HL-60 (cell line): ENCODE data around the gene RESF1.

ENCODE experiments used
- DNase-seq, 2 experiments: peaks; one replicate each; pipeline ENCODE4 v3.0.0-alpha.2; 2010 to 2020; ENCODE audit warnings: low read depth in 1 of 2, low spot score in 1 of 2
- H3K27ac ChIP-seq: fragments of 250-450 bp; sonication (Bioruptor Pico); replicated peaks from 2 replicates; pipeline ENCODE4 v1.5.1; 2020; ENCODE audit warnings: mild to moderate bottlenecking, moderate library complexity
- H3K27me3 ChIP-seq: fragments of 250-450 bp; sonication (Bioruptor Pico); 2 replicates; pipeline ENCODE4 v1.5.1; 2021; ENCODE audit warnings: mild to moderate bottlenecking, moderate library complexity; ENCODE audit not compliant: insufficient read depth, poor library complexity, severe bottlenecking
- H3K4me3 ChIP-seq: replicated peaks from 2 replicates; pipeline ENCODE4 v1.5.1; 2011; ENCODE audit warnings: mild to moderate bottlenecking, control low read depth, low read length; ENCODE audit not compliant: insufficient read depth
- GABPA ChIP-seq: IDR thresholded peaks from 2 replicates; pipeline ENCODE4 v1.6.1; 2012; ENCODE audit warnings: low read depth
- POLR2AphosphoS5 ChIP-seq: IDR thresholded peaks from 2 replicates; pipeline ENCODE4 v1.6.1; 2012; ENCODE audit warnings: low read depth
- SPI1 ChIP-seq: IDR thresholded peaks from 2 replicates; pipeline ENCODE4 v1.6.1; 2012; ENCODE audit warnings: low read depth, mild to moderate bottlenecking, borderline replicate concordance
- TF ChIP-seq, protein P1 (sequence below): IDR thresholded peaks from 2 replicates; pipeline ENCODE4 v1.6.1; 2012; ENCODE audit warnings: low read depth; ENCODE audit not compliant: insufficient replicate concordance
- TF ChIP-seq, protein P2 (sequence below): IDR thresholded peaks from one replicate; pipeline ENCODE4 v1.5.1; 2011; ENCODE audit warnings: low read length, control low read depth, inconsistent platforms; ENCODE audit not compliant: insufficient read depth

Gene RESF1

DNA sequence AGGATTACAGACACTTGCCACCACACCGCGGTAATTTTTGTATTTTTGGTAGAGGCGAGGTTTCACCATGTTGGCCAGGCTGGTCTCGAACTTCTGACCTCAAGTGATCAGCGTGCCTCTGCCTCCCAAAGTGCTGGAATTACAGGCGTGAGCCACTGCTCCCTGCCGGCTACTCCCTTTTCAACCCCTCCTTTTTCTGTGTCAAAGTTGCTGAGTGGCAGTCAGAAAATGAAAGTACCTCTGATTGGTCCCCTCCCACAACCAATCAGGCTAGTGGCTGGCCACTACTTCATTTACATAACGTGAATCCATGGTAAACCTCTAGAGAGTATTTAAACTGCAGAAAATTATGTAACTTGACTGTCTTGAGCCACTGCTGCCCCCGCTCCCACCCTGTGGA, 5.9 kb downstream of the RESF1 start:
- no peak overlapping the region for H3K4me3 ChIP-seq
- TF ChIP-seq SPI1 (no peak), POLR2AphosphoS5 (no peak), GABPA (no peak)
- TF ChIP-seq, protein P1, sequence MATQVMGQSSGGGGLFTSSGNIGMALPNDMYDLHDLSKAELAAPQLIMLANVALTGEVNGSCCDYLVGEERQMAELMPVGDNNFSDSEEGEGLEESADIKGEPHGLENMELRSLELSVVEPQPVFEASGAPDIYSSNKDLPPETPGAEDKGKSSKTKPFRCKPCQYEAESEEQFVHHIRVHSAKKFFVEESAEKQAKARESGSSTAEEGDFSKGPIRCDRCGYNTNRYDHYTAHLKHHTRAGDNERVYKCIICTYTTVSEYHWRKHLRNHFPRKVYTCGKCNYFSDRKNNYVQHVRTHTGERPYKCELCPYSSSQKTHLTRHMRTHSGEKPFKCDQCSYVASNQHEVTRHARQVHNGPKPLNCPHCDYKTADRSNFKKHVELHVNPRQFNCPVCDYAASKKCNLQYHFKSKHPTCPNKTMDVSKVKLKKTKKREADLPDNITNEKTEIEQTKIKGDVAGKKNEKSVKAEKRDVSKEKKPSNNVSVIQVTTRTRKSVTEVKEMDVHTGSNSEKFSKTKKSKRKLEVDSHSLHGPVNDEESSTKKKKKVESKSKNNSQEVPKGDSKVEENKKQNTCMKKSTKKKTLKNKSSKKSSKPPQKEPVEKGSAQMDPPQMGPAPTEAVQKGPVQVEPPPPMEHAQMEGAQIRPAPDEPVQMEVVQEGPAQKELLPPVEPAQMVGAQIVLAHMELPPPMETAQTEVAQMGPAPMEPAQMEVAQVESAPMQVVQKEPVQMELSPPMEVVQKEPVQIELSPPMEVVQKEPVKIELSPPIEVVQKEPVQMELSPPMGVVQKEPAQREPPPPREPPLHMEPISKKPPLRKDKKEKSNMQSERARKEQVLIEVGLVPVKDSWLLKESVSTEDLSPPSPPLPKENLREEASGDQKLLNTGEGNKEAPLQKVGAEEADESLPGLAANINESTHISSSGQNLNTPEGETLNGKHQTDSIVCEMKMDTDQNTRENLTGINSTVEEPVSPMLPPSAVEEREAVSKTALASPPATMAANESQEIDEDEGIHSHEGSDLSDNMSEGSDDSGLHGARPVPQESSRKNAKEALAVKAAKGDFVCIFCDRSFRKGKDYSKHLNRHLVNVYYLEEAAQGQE, result no peak
- TF ChIP-seq, protein P2, sequence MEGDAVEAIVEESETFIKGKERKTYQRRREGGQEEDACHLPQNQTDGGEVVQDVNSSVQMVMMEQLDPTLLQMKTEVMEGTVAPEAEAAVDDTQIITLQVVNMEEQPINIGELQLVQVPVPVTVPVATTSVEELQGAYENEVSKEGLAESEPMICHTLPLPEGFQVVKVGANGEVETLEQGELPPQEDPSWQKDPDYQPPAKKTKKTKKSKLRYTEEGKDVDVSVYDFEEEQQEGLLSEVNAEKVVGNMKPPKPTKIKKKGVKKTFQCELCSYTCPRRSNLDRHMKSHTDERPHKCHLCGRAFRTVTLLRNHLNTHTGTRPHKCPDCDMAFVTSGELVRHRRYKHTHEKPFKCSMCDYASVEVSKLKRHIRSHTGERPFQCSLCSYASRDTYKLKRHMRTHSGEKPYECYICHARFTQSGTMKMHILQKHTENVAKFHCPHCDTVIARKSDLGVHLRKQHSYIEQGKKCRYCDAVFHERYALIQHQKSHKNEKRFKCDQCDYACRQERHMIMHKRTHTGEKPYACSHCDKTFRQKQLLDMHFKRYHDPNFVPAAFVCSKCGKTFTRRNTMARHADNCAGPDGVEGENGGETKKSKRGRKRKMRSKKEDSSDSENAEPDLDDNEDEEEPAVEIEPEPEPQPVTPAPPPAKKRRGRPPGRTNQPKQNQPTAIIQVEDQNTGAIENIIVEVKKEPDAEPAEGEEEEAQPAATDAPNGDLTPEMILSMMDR, result no peak
- no peak overlapping the region for H3K27ac ChIP-seq
- no peaks in the 10 kb centered on the region for H3K27me3 ChIP-seq
- no peak for DNase-seq

DNA sequence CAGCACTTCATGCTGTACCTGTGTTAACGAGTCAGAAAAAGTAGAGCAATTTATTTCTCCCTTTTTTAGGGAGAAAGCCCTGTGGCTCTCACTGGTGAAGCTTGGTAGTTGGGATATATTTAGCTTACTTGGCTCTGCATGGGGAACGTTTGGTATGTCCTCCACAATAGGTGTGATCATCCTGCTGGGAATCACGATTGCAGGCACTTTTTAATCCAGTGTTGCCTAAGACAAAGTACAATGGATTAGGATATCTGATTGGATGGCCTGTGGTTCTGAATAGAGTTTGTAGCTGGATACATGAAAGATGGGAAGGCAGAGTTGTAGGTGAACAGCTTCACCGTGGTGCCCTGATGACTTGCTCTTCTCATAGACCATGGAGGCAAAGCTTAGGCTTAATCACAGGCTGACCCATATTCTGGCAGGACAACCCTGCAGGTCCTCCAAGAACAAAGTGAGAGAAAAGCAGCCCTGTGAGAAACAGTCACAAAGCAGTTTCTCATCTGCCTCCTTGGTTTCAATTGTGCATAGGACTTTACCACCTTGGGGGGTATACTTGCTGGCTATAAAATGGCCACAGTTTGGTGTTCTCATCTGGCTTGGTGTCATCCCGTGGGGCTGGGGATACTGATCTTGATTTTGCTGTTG, 7.5 kb downstream of the RESF1 start:
- no peak overlapping the region for H3K4me3 ChIP-seq
- TF ChIP-seq SPI1, result no peak
- TF ChIP-seq, protein P1, result no peak
- no peak for TF ChIP-seq POLR2AphosphoS5
- TF ChIP-seq, protein P2, result no peak
- no peak for TF ChIP-seq GABPA
- H3K27me3 ChIP-seq, result no peaks in the 10 kb centered on the region
- no peak overlapping the region for H3K27ac ChIP-seq
- no peak for DNase-seq

DNA sequence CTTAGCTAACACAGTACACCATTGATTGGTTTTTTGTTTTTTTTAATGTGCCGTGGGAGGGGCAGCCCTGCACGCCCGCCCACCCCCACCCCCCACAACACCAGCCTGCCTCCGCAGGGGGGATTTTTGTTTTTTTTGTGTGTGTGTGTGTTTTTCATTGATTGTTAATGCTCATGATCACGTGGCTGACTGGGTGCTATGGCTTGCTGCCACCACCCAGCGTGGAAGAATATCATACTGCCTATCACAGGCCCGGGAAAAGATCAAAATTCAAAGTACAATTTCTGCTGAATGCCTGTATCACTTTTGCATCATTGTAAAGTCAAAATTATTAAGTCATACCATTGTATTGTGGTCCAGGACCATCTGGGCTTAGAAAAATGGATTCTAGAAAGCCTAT, 8.3 kb downstream of the RESF1 start:
- H3K27ac ChIP-seq, result no peak overlapping the region
- TF ChIP-seq POLR2AphosphoS5 (no peak), GABPA (no peak), SPI1 (no peak)
- TF ChIP-seq, protein P1, result no peak
- TF ChIP-seq, protein P2, result no peak

More for the DNA sequence above, 8.3 kb downstream of the RESF1 start:
- DNase-seq, result no peak
- H3K4me3 ChIP-seq, result no peak overlapping the region
- no peaks in the 10 kb centered on the region for H3K27me3 ChIP-seq
